Measurements from ENCODE around the gene FBRS. TPM values are rescaled to one million over a fixed set of nuclear protein-coding genes. Genes with fewer than 3 reads are reported as not detected.

FBRS gene
- total and polyA plus RNA-seq, 2 of the 8 experiments (the other 6 are each of a cell fraction or from before 2014, with no cell fraction given), result 2.4 to 13.9 TPM

Small RNA genes within 50 kb of the gene (small RNA-seq; reads per million reads assigned to genes)
- not detected for gene AC093249.1 (ENCODE audit: insufficient read depth)
- gene RNU6-1043P (ENCODE audit: insufficient read depth), result not detected
- gene RNU6-416P (ENCODE audit: insufficient read depth), result not detected
- 2.1 reads per million, percentile 17 among the genes with 10 or more reads in this experiment for gene SNORA30 (ENCODE audit: insufficient read depth)

Other genes starting within 250 kb of the FBRS start
- gene DCTPP1, start 228.4 kb upstream of the FBRS start, total RNA-seq (2021; fragmentation: NEBNext Ultra II Directional; extraction: Animal tissue kit (Norgen Biotek cat#: 25700)), result 90.4 and 94.5 TPM in 2 replicates
- gene DCTPP1, start 228.4 kb upstream of the FBRS start, polyA plus RNA-seq (2011; rRNA removed), result 103 and 105 TPM in 2 replicates
- 61.8 and 62.0 TPM in 2 replicates for gene SEPHS2, start 212.6 kb upstream of the FBRS start, total RNA-seq (2021; fragmentation: NEBNext Ultra II Directional; extraction: Animal tissue kit (Norgen Biotek cat#: 25700))
- 27.5 and 28.2 TPM in 2 replicates for gene SEPHS2, start 212.6 kb upstream of the FBRS start, polyA plus RNA-seq (2011; rRNA removed)
- not detected in 2 replicates for gene ITGAL, start 185.7 kb upstream of the FBRS start, total RNA-seq (2021; fragmentation: NEBNext Ultra II Directional; extraction: Animal tissue kit (Norgen Biotek cat#: 25700))
- gene ITGAL, start 185.7 kb upstream of the FBRS start, polyA plus RNA-seq (2011; rRNA removed), result 0.02 TPM in 1 of 2 replicates, not detected in the other
- gene ZNF768, start 131.9 kb upstream of the FBRS start, total RNA-seq (2021; fragmentation: NEBNext Ultra II Directional; extraction: Animal tissue kit (Norgen Biotek cat#: 25700)), result 34.7 and 36.1 TPM in 2 replicates
- 47.7 and 63.3 TPM in 2 replicates for gene ZNF768, start 131.9 kb upstream of the FBRS start, polyA plus RNA-seq (2011; rRNA removed)
- 10.3 and 12.0 TPM in 2 replicates for gene ZNF747, start 123.6 kb upstream of the FBRS start, total RNA-seq (2021; fragmentation: NEBNext Ultra II Directional; extraction: Animal tissue kit (Norgen Biotek cat#: 25700))
- gene ZNF747, start 123.6 kb upstream of the FBRS start, polyA plus RNA-seq (2011; rRNA removed), result 9.9 and 10.7 TPM in 2 replicates
- 7.7 and 8.4 TPM in 2 replicates for gene ZNF764, start 100.1 kb upstream of the FBRS start, total RNA-seq (2021; fragmentation: NEBNext Ultra II Directional; extraction: Animal tissue kit (Norgen Biotek cat#: 25700))
- 5.7 and 8.3 TPM in 2 replicates for gene ZNF764, start 100.1 kb upstream of the FBRS start, polyA plus RNA-seq (2011; rRNA removed)
- 3.5 and 3.7 TPM in 2 replicates for gene ZNF688, start 86.7 kb upstream of the FBRS start, total RNA-seq (2021; fragmentation: NEBNext Ultra II Directional; extraction: Animal tissue kit (Norgen Biotek cat#: 25700))
- gene ZNF688, start 86.7 kb upstream of the FBRS start, polyA plus RNA-seq (2011; rRNA removed), result 2.7 and 6.3 TPM in 2 replicates
- 12.9 and 14.8 TPM in 2 replicates for gene ZNF785, start 72.7 kb upstream of the FBRS start, total RNA-seq (2021; fragmentation: NEBNext Ultra II Directional; extraction: Animal tissue kit (Norgen Biotek cat#: 25700))
- 8.6 and 11.7 TPM in 2 replicates for gene ZNF785, start 72.7 kb upstream of the FBRS start, polyA plus RNA-seq (2011; rRNA removed)
- 14.2 and 14.3 TPM in 2 replicates for gene ZNF689, start 48.0 kb upstream of the FBRS start, total RNA-seq (2021; fragmentation: NEBNext Ultra II Directional; extraction: Animal tissue kit (Norgen Biotek cat#: 25700))
- gene ZNF689, start 48.0 kb upstream of the FBRS start, polyA plus RNA-seq (2011; rRNA removed), result 15.3 and 19.0 TPM in 2 replicates
- gene PRR14, start 7.5 kb upstream of the FBRS start, total RNA-seq (2021; fragmentation: NEBNext Ultra II Directional; extraction: Animal tissue kit (Norgen Biotek cat#: 25700)), result 16.1 and 18.9 TPM in 2 replicates
- 3.6 and 8.7 TPM in 2 replicates for gene PRR14, start 7.5 kb upstream of the FBRS start, polyA plus RNA-seq (2011; rRNA removed)
- 54.3 and 58.7 TPM in 2 replicates for gene SRCAP, start 40.7 kb downstream of the FBRS start, total RNA-seq (2021; fragmentation: NEBNext Ultra II Directional; extraction: Animal tissue kit (Norgen Biotek cat#: 25700))
- 5.5 and 9.5 TPM in 2 replicates for gene SRCAP, start 40.7 kb downstream of the FBRS start, polyA plus RNA-seq (2011; rRNA removed)
- 36.0 and 37.2 TPM in 2 replicates for gene PHKG2, start 90.0 kb downstream of the FBRS start, total RNA-seq (2021; fragmentation: NEBNext Ultra II Directional; extraction: Animal tissue kit (Norgen Biotek cat#: 25700))
- gene PHKG2, start 90.0 kb downstream of the FBRS start, polyA plus RNA-seq (2011; rRNA removed), result 53.4 and 63.9 TPM in 2 replicates
- gene CFAP119, start 103.6 kb downstream of the FBRS start, total RNA-seq (2021; fragmentation: NEBNext Ultra II Directional; extraction: Animal tissue kit (Norgen Biotek cat#: 25700)), result 5.2 and 6.0 TPM in 2 replicates
- 5.6 and 7.1 TPM in 2 replicates for gene CFAP119, start 103.6 kb downstream of the FBRS start, polyA plus RNA-seq (2011; rRNA removed)
- 68.7 and 70.8 TPM in 2 replicates for gene RNF40, start 103.9 kb downstream of the FBRS start, total RNA-seq (2021; fragmentation: NEBNext Ultra II Directional; extraction: Animal tissue kit (Norgen Biotek cat#: 25700))
- 36.9 and 38.5 TPM in 2 replicates for gene RNF40, start 103.9 kb downstream of the FBRS start, polyA plus RNA-seq (2011; rRNA removed)
- 19.3 and 19.5 TPM in 2 replicates for gene ZNF629, start 128.8 kb downstream of the FBRS start, total RNA-seq (2021; fragmentation: NEBNext Ultra II Directional; extraction: Animal tissue kit (Norgen Biotek cat#: 25700))
- 11.0 and 13.6 TPM in 2 replicates for gene ZNF629, start 128.8 kb downstream of the FBRS start, polyA plus RNA-seq (2011; rRNA removed)
- 16.5 and 17.2 TPM in 2 replicates for gene BCL7C, start 235.6 kb downstream of the FBRS start, total RNA-seq (2021; fragmentation: NEBNext Ultra II Directional; extraction: Animal tissue kit (Norgen Biotek cat#: 25700))
- gene BCL7C, start 235.6 kb downstream of the FBRS start, polyA plus RNA-seq (2011; rRNA removed), result 8.6 and 10.9 TPM in 2 replicates
- 0.77 and 0.97 TPM in 2 replicates for gene CTF1, start 238.2 kb downstream of the FBRS start, total RNA-seq (2021; fragmentation: NEBNext Ultra II Directional; extraction: Animal tissue kit (Norgen Biotek cat#: 25700))
- 3.4 and 5.0 TPM in 2 replicates for gene CTF1, start 238.2 kb downstream of the FBRS start, polyA plus RNA-seq (2011; rRNA removed)